ENCODE results near the gene SUPT3H. TPM values are rescaled to one million over a fixed set of nuclear protein-coding genes. Genes with fewer than 3 reads are reported as not detected.

Gene SUPT3H
- polyA plus RNA-seq, 3 donors = 22.1 to 24.9 (median 23.0) TPM

DNA sequence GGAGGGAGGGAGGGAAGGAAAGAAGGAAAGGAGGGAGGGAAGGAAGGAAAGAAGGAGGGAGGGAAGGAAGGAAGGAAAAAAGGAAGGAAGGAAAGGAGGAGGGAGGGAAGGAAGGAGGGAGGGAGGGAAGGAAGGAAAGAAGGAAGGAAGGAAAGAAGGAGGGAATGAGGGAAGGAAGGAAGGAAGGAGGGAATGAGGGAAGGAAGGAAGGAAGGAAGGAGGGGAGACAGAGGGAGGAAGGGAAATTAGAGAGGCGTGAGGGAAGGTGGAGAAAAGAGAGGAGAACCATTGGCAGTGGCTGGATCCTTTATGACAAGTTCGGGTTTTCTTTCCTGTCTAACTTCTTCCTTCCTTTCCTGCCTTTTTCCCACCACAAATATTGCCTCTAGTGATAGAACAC lies 22.3 kb upstream of the SUPT3H start:
- DNase-seq (ENCODE audit: extremely low read depth in 1 of 11, low read depth in 9 of 11, low spot score in 4 of 11) = no peak

DNA sequence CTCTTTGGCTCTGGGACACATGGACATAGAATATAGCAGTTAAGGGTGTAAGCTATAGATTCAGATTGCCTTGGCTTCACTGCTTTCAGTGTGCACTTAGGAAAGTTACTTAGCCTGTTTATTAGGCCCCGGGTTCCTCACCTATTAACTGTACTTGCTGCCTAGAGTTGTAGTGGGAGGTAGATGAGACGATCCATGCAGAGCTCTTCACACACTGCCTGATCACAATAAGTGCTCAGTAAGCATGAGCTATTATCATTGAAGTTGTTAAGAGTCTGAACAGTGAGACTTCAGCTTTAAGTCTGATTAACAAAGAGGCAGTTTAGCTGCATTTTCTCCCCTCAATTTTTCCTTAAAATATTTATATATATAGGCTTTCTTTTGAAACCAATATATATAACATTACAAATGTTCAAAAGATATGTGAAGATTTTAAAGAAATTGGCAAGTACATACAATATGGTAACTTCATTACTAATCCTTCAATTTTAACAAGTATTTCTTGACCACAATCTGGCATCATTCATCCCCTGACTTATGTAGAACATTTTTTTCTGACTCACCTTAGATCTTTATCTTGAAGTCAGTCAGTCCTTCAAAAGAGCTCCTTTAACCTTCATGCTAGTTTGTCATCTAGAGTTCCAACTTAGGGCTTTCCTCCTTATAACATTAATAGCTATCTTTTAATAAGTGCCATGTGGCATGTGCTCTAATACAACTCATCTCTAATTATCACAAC lies 20.5 kb upstream of the SUPT3H start:
- DNase-seq (ENCODE audit: extremely low read depth in 1 of 11, low read depth in 9 of 11, low spot score in 4 of 11) = no peak

- DNase-seq (ENCODE audit: extremely low read depth in 1 of 11, low read depth in 9 of 11, low spot score in 4 of 11) = no peak
These were observed 16.9 kb upstream of the SUPT3H start for GRCh38 chr6:45394586-45395095.

GRCh38 chr6:45388328-45388727 lies 10.6 kb upstream of the SUPT3H start:
- no peak for DNase-seq (ENCODE audit: extremely low read depth in 1 of 11, low read depth in 9 of 11, low spot score in 4 of 11)

DNA sequence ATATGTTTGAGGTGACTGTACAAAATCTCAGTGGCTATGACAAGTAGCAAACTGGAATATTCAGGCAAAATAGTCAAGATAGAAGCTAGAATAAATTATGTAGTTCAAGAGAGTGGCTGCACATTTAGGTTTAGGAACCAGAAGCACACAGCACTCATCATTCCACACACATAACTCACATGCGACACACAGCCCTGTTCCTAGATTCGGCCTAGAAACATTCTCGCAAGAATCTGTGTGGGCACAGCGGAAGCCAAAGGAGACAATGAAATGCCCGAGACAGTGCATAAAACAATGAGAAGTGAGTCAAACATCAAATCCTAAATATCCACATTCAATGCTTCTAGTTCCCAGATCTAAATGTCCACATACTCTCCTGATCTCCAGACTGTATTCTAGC lies 9.5 kb upstream of the SUPT3H start:
- no peak for DNase-seq (ENCODE audit: extremely low read depth in 1 of 11, low read depth in 9 of 11, low spot score in 4 of 11)

DNA sequence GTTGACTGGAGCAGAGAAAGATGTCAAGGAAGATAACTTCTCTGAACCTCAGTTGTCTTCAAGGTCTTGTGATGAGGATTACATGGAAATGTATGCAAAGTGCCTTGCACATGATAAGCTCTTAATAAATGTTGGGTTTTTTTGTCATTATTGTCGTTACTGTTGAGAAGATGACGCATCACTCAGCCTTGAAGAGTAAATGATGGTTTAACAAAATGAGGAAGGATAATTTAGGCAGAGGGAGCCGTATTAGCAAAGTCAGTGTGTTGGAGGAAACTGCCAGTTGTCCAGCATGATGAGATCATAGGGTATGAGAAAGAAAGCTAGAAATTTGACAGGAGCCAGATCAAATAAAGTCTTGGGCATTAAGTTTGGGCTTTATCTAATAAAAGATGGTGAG lies 8.8 kb upstream of the SUPT3H start:
- no peak for DNase-seq (ENCODE audit: extremely low read depth in 1 of 11, low read depth in 9 of 11, low spot score in 4 of 11)

DNA sequence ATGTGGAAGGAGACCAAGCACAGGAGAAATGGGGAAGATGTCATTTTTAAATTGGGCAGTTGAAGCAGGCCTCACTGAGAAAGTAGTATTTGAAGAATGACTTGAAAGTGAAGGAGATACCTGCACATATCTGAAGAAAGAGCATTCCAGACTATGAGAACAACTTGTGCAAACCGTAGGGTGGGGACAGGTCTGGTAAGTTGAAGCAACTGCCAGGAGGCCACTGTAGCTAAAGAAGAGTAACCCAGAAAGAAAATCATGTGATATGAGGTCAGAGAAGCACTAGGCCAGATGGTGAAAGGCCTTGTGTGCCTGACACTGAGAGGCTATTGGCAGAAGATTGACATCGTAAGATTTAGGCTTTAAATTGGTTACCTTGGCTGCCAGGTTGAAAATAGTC lies 4.7 kb upstream of the SUPT3H start:
- no peak for DNase-seq (ENCODE audit: extremely low read depth in 1 of 11, low read depth in 9 of 11, low spot score in 4 of 11)

DNA sequence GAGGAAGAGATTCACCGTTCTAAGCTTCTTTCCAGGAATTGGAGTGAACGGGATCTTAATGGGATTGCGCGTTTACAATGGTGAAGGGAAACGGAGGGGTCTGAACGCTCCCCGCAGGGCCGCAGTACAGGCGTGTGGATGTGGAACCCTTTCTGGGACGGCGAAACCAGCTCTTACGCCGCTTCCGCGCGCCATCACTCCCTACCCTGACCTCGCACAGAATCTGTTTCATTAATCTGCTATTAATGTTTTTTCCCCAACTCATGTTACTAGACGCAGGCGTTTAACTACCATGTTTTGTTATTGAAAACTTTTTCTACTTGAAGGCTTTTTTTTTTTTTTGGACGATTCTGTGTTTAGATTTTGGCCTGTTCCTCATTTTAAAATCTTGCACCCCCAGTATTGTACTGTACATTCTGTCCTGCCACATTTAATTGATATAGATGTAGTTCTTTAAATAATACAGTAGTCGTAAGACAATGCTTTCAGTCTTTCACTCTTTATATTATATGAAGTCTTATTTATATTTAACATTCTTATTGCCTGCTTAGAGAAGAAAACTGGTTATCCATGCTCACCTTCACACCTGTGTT lies 696 bp upstream of the SUPT3H start:
- DNase-seq (ENCODE audit: extremely low read depth in 1 of 11, low read depth in 9 of 11, low spot score in 4 of 11) = peak in 2 of 11 donors; percentile 38 to 39

GRCh38 chr6:45377043-45377553 lies 636 bp downstream of the SUPT3H start:
- DNase-seq (ENCODE audit: extremely low read depth in 1 of 11, low read depth in 9 of 11, low spot score in 4 of 11) = peak in 4 of 11 donors; percentile 19 to 58 (median 30)

- DNase-seq (ENCODE audit: extremely low read depth in 1 of 11, low read depth in 9 of 11, low spot score in 4 of 11) = no peak
These were observed 1.3 kb downstream of the SUPT3H start for GRCh38 chr6:45376310-45377042.

GRCh38 chr6:45375449-45375848 lies 2.3 kb downstream of the SUPT3H start:
- no peak for DNase-seq (ENCODE audit: extremely low read depth in 1 of 11, low read depth in 9 of 11, low spot score in 4 of 11)

- DNase-seq (ENCODE audit: extremely low read depth in 1 of 11, low read depth in 9 of 11, low spot score in 4 of 11) = no peak
These were observed 5.7 kb downstream of the SUPT3H start for GRCh38 chr6:45371924-45372573.

- DNase-seq (ENCODE audit: extremely low read depth in 1 of 11, low read depth in 9 of 11, low spot score in 4 of 11) = no peak
These were observed 7.9 kb downstream of the SUPT3H start for GRCh38 chr6:45369870-45370269.

DNA sequence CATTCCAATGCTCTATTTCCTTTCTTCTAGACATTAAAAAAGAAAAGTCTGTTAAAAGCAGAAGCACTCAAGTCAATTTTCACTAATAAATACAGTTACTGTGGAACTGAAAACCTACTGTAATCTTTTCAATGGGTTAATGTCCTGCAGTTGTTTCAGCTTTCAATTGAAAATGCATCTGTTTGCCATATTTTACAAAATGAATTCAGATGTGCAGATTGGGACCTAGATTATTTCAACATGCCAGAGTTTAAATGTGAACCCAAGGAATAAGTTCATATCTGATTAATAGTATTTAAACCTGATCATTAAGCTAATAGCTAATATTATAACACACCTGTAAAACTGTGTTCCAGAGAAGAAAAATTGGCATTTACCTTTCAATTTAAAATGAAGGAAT lies 9.7 kb downstream of the SUPT3H start:
- no peak for DNase-seq (ENCODE audit: extremely low read depth in 1 of 11, low read depth in 9 of 11, low spot score in 4 of 11)

GRCh38 chr6:45366534-45366933 lies 11.2 kb downstream of the SUPT3H start:
- DNase-seq (ENCODE audit: extremely low read depth in 1 of 11, low read depth in 9 of 11, low spot score in 4 of 11) = no peak

DNA sequence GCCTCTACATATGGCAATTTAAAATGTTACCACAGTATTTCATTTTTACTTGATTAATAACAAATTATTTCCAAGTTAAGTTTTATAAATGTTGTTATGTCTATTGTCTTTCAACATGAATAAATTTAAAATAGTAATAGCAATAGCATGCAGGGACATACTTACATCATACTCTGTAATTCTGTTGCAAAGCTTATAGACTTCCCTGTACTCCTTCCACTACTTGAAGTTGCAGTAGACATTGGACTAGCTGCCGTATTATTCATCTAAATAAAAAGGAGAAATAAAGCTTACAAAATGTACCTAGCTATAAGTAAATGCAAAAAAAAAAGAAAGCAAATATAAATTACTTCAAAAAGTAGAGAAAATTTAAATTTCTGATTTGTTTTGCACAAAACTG lies 12.7 kb downstream of the SUPT3H start:
- DNase-seq (ENCODE audit: extremely low read depth in 1 of 11, low read depth in 9 of 11, low spot score in 4 of 11) = no peak

DNA sequence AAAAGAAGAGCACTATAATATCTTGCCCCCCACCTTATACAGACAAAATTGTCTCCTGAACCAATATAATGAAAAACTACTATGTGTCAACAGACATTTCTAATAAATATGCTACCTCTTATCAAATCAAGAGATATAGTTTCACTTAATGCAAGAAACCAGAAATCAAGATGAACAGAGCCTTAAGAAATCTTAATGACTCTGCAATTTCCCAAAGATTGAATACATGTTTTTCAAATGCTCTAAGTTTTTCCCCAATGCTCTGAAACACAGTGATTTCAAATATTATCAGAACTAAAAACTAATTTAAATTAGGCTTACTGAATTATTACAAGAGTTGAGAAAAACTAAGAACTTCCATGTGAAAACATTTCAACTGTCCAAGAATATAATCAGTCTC lies 13.3 kb downstream of the SUPT3H start:
- no peak for DNase-seq (ENCODE audit: extremely low read depth in 1 of 11, low read depth in 9 of 11, low spot score in 4 of 11)

GRCh38 chr6:45353654-45354053 lies 24.1 kb downstream of the SUPT3H start:
- no peak for DNase-seq (ENCODE audit: extremely low read depth in 1 of 11, low read depth in 9 of 11, low spot score in 4 of 11)

DNA sequence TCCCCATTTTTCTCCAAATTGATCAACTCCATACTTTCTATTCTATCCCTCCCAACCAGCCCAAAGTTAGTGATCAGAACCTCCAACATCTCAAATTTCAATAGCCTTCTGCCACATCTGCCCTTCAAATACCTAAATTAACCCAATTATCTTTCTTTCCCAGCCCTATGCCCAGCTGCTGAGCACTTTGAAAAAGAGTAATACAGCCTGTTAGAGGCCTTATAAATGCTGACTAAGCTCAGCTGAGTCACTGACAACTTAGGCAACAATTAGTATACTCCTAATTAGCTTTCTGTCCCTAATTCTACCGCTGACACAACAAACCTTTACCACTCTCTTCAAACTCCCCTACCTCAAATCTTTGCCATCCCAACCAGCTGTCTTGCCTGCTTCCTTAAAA lies 26.1 kb downstream of the SUPT3H start:
- DNase-seq (ENCODE audit: extremely low read depth in 1 of 11, low read depth in 9 of 11, low spot score in 4 of 11) = no peak

Measured in renal cortex interstitium (tissue), 11 donors.